Measurements from ENCODE around the gene DERL3. TPM values are rescaled to one million over a fixed set of nuclear protein-coding genes. Genes with fewer than 3 reads are reported as not detected.
A peak's percentile ranks its signal among the peaks of the same experiment; 100 is the strongest.

DERL3 gene
- polyA plus RNA-seq (2013): 1.1 and 1.7 TPM in 2 replicates

DNA sequence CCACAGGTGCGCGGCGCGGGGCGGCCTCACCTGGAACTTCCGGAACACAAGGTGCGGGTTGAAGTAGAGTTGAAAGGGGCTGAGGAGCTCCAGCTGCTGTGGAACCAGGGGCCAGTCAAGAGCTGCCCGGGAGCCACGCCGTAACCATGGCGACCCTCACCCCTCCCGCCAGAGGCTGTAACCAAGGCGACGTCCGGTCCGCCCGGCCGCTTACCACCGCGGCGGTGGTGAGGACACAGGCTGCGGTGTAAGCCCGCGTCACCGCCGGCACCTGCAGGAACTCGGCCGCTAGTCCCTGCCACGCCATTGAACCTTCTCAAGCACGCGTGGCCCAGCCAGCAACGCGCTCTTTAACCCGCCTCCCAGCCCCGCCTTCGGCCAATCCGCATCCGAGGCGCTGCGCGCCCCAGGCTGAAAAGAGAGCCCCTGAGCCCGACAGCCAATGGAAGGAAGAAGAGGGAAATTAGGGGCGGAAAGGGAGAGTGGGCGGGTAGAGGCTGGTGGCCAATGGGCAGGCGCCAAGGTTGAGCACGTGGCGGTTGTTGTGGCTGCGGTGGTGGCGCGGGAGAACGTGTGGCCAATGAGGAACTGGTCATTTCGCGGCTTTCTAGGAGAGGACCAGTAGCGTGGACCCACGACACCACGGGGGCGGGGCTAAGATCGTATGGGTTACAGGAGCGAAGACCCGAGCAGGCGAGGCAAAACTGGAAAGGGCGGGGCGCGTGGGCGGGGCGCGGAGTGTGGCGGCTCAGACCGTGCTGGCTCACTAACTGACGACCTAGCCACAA, at the start of gene DERL3:
TSS of gene DERL3 (minus strand) at position 326 of the 788 bp plus-strand sequence. CDS start at position 307, 19 bp downstream.
- no peak within 1 kb of the TSS for H2BK120ac ChIP-seq (ENCODE audit: insufficient read depth, low read length, poor library complexity)
- no peak within 1 kb of the TSS for H3K9ac ChIP-seq (ENCODE audit: low read length)
- peaks cover 2% of the 10 kb centered on the region for H3K9me3 ChIP-seq (ENCODE audit: insufficient read depth, low read depth, low read length)
- H2BK5ac ChIP-seq (ENCODE audit: low read depth, low read length, poor library complexity): no peak within 1 kb of the TSS
- H4K91ac ChIP-seq (ENCODE audit: low read depth, low read length): no peak within 1 kb of the TSS
- no peak within 1 kb of the TSS for H3K18ac ChIP-seq (ENCODE audit: low read length)
- no peak within 1 kb of the TSS for H4K8ac ChIP-seq (ENCODE audit: low read depth, low read length)
- no peaks in the 10 kb centered on the region for H3K27me3 ChIP-seq (ENCODE audit: insufficient read depth, low read length)
- H3K14ac ChIP-seq (ENCODE audit: low read length): no peak within 1 kb of the TSS
- H3K79me2 ChIP-seq (ENCODE audit: control insufficient read depth, insufficient read depth, low read length, poor library complexity): no peaks in the 10 kb centered on the region
- H2BK12ac ChIP-seq (ENCODE audit: low read length): no peak within 1 kb of the TSS
- no peak within 1 kb of the TSS for H3K4ac ChIP-seq (ENCODE audit: low read depth, low read length)
- H3K4me3 ChIP-seq (ENCODE audit: low read depth, low read length): peak within 1 kb of the TSS; percentile 71
- H2AFZ ChIP-seq (ENCODE audit: insufficient read depth, low read length, poor library complexity): peak within 1 kb of the TSS; percentile 66
- peak; percentile 99 for DNase-seq
- H3K23ac ChIP-seq (ENCODE audit: low read length): no peak within 1 kb of the TSS
- peaks cover 6 to 12% of the 10 kb centered on the region in 2 experiments for H3K4me1 ChIP-seq (ENCODE audit: control insufficient read depth in 1 of 2, insufficient read depth in 2 of 2, low read length in 2 of 2)
- H2AK5ac ChIP-seq (ENCODE audit: low read length): no peak within 1 kb of the TSS
- WGBS (ENCODE audit: extremely low coverage, insufficient coverage, insufficient read length): no CpG with 5 or more reads among the region's 70 CpGs
- peak within 1 kb of the TSS; percentile 69 for H3K4me2 ChIP-seq (ENCODE audit: low read length)
- no peak within 1 kb of the TSS for H4K12ac ChIP-seq (ENCODE audit: low read depth, low read length)
- H3K27ac ChIP-seq (ENCODE audit: low read depth, low read length): no peak within 1 kb of the TSS
- H3K36me3 ChIP-seq (ENCODE audit: control insufficient read depth in 1 of 2, insufficient read depth in 2 of 2, low read length in 2 of 2): peaks cover 23 to 25% of the 10 kb centered on the region in 2 experiments
- H3K79me1 ChIP-seq (ENCODE audit: low read length): no peaks in the 10 kb centered on the region

DNA sequence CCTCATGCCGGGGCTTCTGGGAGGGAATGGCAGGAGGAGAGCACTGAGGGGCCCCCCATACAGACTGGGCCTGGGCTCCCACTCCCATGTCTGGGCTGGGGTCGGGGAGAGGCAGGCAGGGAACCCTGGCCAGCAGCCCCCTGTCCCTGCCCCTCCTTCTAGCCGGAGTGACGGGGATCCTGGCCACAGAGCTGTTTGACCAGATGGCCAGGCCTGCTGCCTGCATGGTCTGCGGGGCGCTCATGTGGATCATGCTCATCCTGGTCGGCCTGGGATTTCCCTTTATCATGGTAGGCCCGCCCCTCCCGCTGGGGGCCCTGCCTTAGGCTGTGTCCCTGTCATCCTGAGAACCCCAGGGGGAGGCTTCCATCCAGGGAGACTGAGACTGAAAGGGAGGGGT, 45.3 kb upstream of the DERL3 start:
- Histone ChIP-seq H3K23ac (ENCODE audit: low read length) (no peak overlapping the region), H3K9ac (ENCODE audit: low read length) (no peak overlapping the region), H2AFZ (ENCODE audit: insufficient read depth, low read length, poor library complexity) (no peak overlapping the region), H3K18ac (ENCODE audit: low read length) (no peak overlapping the region), H4K91ac (ENCODE audit: low read depth, low read length) (no peak overlapping the region), H3K27ac (ENCODE audit: low read depth, low read length) (no peak overlapping the region), H3K79me2 (ENCODE audit: control insufficient read depth, insufficient read depth, low read length, poor library complexity) (no peaks in the 10 kb centered on the region), H4K8ac (ENCODE audit: low read depth, low read length) (no peak overlapping the region), H2BK12ac (ENCODE audit: low read length) (no peak overlapping the region), H3K36me3 (ENCODE audit: control insufficient read depth in 1 of 2, insufficient read depth in 2 of 2, low read length in 2 of 2) (peaks cover 0 to 3% of the 10 kb centered on the region in 2 experiments), H3K14ac (ENCODE audit: low read length) (no peak overlapping the region), H2BK5ac (ENCODE audit: low read depth, low read length, poor library complexity) (no peak overlapping the region), H2AK5ac (ENCODE audit: low read length) (no peak overlapping the region), H3K4ac (ENCODE audit: low read depth, low read length) (no peak overlapping the region), H3K79me1 (ENCODE audit: low read length) (no peaks in the 10 kb centered on the region), H4K12ac (ENCODE audit: low read depth, low read length) (no peak overlapping the region), H3K4me3 (ENCODE audit: low read depth, low read length) (no peak overlapping the region), H2BK120ac (ENCODE audit: insufficient read depth, low read length, poor library complexity) (no peak overlapping the region), H3K9me3 (ENCODE audit: insufficient read depth, low read depth, low read length) (no peaks in the 10 kb centered on the region), H3K4me1 (ENCODE audit: control insufficient read depth in 1 of 2, insufficient read depth in 2 of 2, low read length in 2 of 2) (no peaks in the 10 kb centered on the region), H3K4me2 (ENCODE audit: low read length) (no peak overlapping the region), H3K27me3 (ENCODE audit: insufficient read depth, low read length) (no peaks in the 10 kb centered on the region)
- DNase-seq: no peak
- no CpG with 5 or more reads among the region's 9 CpGs for WGBS (ENCODE audit: extremely low coverage, insufficient coverage, insufficient read length)

- Histone ChIP-seq H3K14ac (ENCODE audit: low read length) (no peak overlapping the region), H4K8ac (ENCODE audit: low read depth, low read length) (no peak overlapping the region), H2BK120ac (ENCODE audit: insufficient read depth, low read length, poor library complexity) (no peak overlapping the region), H2BK5ac (ENCODE audit: low read depth, low read length, poor library complexity) (no peak overlapping the region), H3K9me3 (ENCODE audit: insufficient read depth, low read depth, low read length) (no peaks in the 10 kb centered on the region), H3K4ac (ENCODE audit: low read depth, low read length) (no peak overlapping the region), H2BK12ac (ENCODE audit: low read length) (no peak overlapping the region), H3K4me1 (ENCODE audit: control insufficient read depth in 1 of 2, insufficient read depth in 2 of 2, low read length in 2 of 2) (no peaks in the 10 kb centered on the region), H3K27me3 (ENCODE audit: insufficient read depth, low read length) (no peaks in the 10 kb centered on the region), H3K18ac (ENCODE audit: low read length) (no peak overlapping the region), H4K12ac (ENCODE audit: low read depth, low read length) (no peak overlapping the region), H3K79me1 (ENCODE audit: low read length) (no peaks in the 10 kb centered on the region), H2AFZ (ENCODE audit: insufficient read depth, low read length, poor library complexity) (no peak overlapping the region), H3K4me2 (ENCODE audit: low read length) (no peak overlapping the region), H2AK5ac (ENCODE audit: low read length) (no peak overlapping the region), H3K23ac (ENCODE audit: low read length) (no peak overlapping the region), H3K9ac (ENCODE audit: low read length) (no peak overlapping the region), H3K36me3 (ENCODE audit: control insufficient read depth in 1 of 2, insufficient read depth in 2 of 2, low read length in 2 of 2) (peaks cover 0 to 3% of the 10 kb centered on the region in 2 experiments), H4K91ac (ENCODE audit: low read depth, low read length) (no peak overlapping the region), H3K79me2 (ENCODE audit: control insufficient read depth, insufficient read depth, low read length, poor library complexity) (no peaks in the 10 kb centered on the region), H3K27ac (ENCODE audit: low read depth, low read length) (no peak overlapping the region), H3K4me3 (ENCODE audit: low read depth, low read length) (no peak overlapping the region)
- no peak for DNase-seq
- no CpG with 5 or more reads among the region's 9 CpGs for WGBS (ENCODE audit: extremely low coverage, insufficient coverage, insufficient read length)
Observed at GRCh38 chr22:23883658-23884057, 44.9 kb upstream of the DERL3 start.

DNA sequence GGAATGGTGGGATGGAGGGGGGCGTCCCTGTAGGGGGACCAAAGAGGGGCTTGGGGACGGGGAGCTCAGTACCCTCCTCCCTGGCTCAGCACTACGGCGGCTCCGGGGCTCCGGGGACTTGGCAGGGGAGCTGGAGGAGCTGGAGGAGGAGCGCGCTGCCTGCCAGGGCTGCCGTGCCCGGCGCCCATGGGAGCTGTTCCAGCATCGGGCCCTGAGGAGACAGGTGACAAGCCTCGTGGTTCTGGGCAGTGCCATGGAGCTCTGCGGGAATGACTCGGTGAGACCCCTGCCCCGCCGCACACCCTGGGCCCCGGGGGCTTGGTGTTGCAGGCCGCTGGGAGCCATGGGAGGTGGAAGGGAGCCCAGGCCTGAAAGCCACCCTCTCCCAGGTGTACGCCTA, 43.6 kb upstream of the DERL3 start:
- no CpG with 5 or more reads among the region's 20 CpGs for WGBS (ENCODE audit: extremely low coverage, insufficient coverage, insufficient read length)
- H3K9me3 ChIP-seq (ENCODE audit: insufficient read depth, low read depth, low read length): no peaks in the 10 kb centered on the region

More for the DNA sequence above, 43.6 kb upstream of the DERL3 start:
- H3K36me3 ChIP-seq (ENCODE audit: control insufficient read depth in 1 of 2, insufficient read depth in 2 of 2, low read length in 2 of 2): peaks cover 0 to 5% of the 10 kb centered on the region in 2 experiments
- H4K8ac ChIP-seq (ENCODE audit: low read depth, low read length): no peak overlapping the region
- no peaks in the 10 kb centered on the region for H3K27me3 ChIP-seq (ENCODE audit: insufficient read depth, low read length)
- no peaks in the 10 kb centered on the region for H3K79me1 ChIP-seq (ENCODE audit: low read length)
- no peak overlapping the region for H3K9ac ChIP-seq (ENCODE audit: low read length)
- H2BK12ac ChIP-seq (ENCODE audit: low read length): no peak overlapping the region
- H3K27ac ChIP-seq (ENCODE audit: low read depth, low read length): no peak overlapping the region
- no peak overlapping the region for H2AK5ac ChIP-seq (ENCODE audit: low read length)
- no peak overlapping the region for H3K4me2 ChIP-seq (ENCODE audit: low read length)
- no peak overlapping the region for H3K23ac ChIP-seq (ENCODE audit: low read length)
- H4K12ac ChIP-seq (ENCODE audit: low read depth, low read length): no peak overlapping the region
- H2AFZ ChIP-seq (ENCODE audit: insufficient read depth, low read length, poor library complexity): no peak overlapping the region
- H3K4me1 ChIP-seq (ENCODE audit: control insufficient read depth in 1 of 2, insufficient read depth in 2 of 2, low read length in 2 of 2): no peaks in the 10 kb centered on the region
- DNase-seq: no peak
- no peak overlapping the region for H2BK120ac ChIP-seq (ENCODE audit: insufficient read depth, low read length, poor library complexity)
- no peak overlapping the region for H3K14ac ChIP-seq (ENCODE audit: low read length)
- H3K79me2 ChIP-seq (ENCODE audit: control insufficient read depth, insufficient read depth, low read length, poor library complexity): no peaks in the 10 kb centered on the region
- H3K18ac ChIP-seq (ENCODE audit: low read length): no peak overlapping the region
- H2BK5ac ChIP-seq (ENCODE audit: low read depth, low read length, poor library complexity): no peak overlapping the region
- no peak overlapping the region for H3K4me3 ChIP-seq (ENCODE audit: low read depth, low read length)
- H4K91ac ChIP-seq (ENCODE audit: low read depth, low read length): no peak overlapping the region
- no peak overlapping the region for H3K4ac ChIP-seq (ENCODE audit: low read depth, low read length)

All from trophoblast cell (in vitro differentiated cells and primary cell).